ENCODE measurements around the gene TBCD. TPM values are rescaled to one million over a fixed set of nuclear protein-coding genes. Genes with fewer than 3 reads are reported as not detected.

The TBCD gene
- total RNA-seq: 62.7 and 75.3 TPM in 2 replicates

DNA sequence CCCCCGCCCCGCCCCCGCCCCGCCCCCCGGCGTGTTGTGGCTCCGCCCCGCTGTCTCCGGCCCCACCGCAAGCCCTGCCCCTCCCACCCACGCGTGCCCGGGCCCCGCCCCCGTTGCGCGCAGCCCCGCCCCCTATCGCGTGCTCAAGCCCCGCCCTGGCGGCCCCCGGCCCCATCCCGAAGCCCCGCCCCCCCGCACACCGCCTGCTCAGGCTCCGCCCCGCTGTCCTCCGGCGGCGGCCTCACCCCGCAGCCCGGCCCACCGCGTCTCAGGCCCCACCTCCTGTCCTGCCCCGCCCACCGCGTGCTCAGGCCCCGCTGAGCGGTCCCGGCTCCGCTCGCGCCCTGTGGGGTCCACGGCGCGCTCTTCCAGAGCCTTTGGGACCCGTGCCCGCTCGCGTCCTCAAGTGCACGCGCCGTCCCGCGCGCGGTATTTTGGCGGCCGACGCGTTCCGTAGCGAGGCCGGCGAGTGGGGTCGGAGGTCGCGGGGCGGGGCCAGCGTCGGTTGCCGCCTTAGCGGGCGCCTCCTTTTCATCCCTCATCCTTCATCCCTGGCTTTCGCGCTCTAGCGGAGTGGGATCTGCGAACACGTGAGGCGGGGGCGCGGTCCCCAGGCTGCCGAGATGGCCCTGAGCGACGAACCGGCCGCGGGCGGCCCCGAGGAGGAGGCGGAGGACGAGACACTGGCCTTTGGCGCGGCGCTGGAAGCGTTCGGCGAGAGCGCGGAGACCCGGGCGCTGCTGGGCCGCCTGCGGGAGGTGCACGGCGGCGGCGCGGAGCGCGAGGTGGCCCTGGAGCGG lies at the start of gene TBCD:
Gene TBCD (plus strand): TSS at position 495 of the 800 bp plus-strand sequence. CDS start 129 bp downstream, at position 624.

DNA sequence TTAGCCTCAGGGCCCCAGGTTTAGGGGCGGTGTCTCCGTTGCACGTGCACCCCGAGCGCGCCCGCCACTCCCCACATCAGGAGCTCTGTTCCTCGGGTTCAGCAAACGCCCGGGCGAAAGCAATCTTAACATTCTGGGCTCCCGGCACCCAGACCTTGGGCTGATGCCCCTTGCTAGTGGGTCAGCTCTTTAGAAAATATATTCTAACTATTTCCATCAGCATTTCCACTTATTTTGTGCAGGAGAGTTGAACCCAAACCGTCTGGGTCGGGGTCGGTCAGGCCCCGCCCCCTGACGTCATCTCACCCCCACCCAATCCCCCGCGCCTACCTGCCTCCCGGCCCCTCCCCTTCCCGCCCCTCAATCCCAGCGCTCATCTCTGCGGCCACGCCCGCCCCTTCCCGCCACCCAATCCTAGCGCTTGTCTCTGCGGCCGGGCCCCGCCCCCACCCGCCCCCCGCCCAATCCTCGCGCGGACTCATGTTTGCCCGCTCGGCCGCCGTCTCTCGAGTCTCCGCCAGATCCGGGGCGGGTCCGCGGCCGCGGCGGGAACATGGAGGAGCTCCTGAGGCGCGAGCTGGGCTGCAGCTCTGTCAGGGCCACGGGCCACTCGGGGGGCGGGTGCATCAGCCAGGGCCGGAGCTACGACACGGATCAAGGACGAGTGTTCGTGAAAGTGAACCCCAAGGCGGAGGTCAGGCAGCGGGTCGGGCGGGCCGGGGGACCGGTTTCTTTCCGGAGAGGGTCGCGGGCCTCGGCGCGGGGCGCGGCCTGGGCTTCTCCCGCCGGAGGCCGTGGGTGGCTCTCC lies 35.5 kb upstream of the TBCD start, which contains the start of gene FN3KRP:
Gene FN3KRP (plus strand): TSS at position 504 of the 808 bp plus-strand sequence. CDS start 50 bp downstream, at position 554.

DNA sequence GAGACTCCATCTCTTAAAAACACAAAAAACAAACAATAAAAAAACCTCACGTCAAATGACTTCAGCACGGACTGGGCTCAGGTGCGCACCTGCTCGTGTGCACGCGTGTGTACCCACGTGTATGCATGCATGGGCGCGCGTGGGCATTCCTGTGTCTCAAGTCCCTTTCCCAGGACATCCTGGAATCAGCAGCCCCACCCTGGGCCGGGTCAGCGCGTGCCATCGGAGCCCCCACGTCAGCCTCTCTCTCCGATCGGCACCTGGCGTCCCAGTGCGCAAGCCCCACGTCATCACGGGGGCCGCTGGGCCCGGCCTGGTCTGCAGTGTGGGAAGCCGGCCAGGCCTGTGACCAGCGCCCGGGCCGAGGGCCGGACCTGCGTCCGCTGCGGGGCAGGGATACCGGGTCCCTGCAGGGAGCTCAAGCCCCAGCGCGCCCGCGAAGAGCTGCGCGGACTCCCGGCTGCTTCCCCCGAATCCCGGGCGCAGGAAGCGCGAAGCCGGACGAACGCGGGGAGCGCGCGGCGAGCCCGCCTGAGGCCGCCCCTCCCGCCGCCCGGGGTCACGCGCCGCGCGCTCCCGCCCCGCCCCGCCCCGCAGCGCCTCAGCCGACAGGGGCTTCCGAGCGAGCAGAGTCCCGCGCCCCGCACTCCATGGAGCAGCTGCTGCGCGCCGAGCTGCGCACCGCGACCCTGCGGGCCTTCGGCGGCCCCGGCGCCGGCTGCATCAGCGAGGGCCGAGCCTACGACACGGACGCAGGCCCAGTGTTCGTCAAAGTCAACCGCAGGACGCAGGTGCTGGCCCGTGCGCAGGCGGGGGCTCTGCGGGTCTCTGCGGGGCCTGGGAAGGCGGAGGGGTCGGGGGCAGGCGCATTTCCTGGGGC lies 16.6 kb upstream of the TBCD start, which contains the start of gene FN3K:
Gene FN3K (plus strand): TSS at position 629 of the 880 bp plus-strand sequence. CDS start 22 bp downstream, at position 651.

DNA sequence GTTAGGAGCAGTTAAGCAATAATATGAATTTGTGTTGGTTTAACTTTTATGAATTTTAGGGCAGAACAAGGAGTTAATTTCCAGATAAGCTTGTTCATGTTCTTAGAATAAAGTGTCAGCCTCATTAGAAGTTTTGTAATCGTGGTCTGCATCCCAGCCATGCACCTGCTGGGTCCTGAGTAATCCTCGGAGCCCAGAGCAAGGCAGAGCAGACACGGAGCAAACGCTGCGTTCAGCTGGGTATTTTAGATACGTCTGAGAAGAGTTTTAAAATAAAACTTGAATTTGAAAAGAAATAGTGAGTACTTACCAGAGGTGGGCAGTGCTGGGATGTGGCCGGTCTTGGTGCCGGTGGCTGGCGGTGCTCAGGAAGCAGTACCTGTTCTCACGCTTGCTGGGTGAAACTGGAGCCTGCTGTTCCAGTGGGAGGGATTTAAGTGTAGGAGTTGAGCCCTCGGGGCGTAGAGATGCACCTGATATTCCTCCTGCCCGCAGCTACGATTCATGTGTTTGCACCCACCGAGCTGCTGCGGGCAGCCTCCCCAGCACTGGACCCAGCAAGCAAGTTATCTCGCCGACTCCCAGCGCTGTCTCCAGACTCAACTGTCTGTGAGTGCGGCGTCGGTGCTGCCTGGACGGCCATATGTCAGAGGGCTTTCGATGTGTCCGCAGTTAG lies 87.9 kb downstream of the TBCD start, which contains the start of gene ZNF750:
Gene ZNF750 (minus strand): TSS at position 406 of the 676 bp plus-strand sequence. CDS start 7,568 bp downstream, outside the sequence.

Other genes with a start within 250 kb of the TBCD start
- 18.6 and 22.0 TPM in 2 replicates for gene FOXK2, start 232.3 kb upstream of the TBCD start, total RNA-seq
- 65.4 and 82.4 TPM in 2 replicates for gene WDR45B, start 103.6 kb upstream of the TBCD start, total RNA-seq
- 6.8 and 7.4 TPM in 2 replicates for gene RAB40B, start 53.4 kb upstream of the TBCD start, total RNA-seq
- 16.6 and 17.5 TPM in 2 replicates for gene FN3KRP, start 35.4 kb upstream of the TBCD start, total RNA-seq
- 3.8 and 4.2 TPM in 2 replicates for gene FN3K, start 16.4 kb upstream of the TBCD start, total RNA-seq
- gene ZNF750, start 88.0 kb downstream of the TBCD start, total RNA-seq: under 0.01 and 0.11 TPM in 2 replicates

Data from dermis lymphatic vessel endothelial cell (primary cell).